Neural cell (in vitro differentiated cells): Measurements from ENCODE around the gene KRT2. TPM values are rescaled to one million over a fixed set of nuclear protein-coding genes. Genes with fewer than 3 reads are reported as not detected.

Source experiments
- H2AFZ ChIP-seq: fragments of 200-600, 300-800 bp; sonication (generic), shearing (Covaris generic); 2 replicates; pipeline ENCODE4 v1.6.0; 2014; ENCODE audit warnings: low read depth, mild to moderate bottlenecking, antibody characterized with exemption, low read length, moderate library complexity
- H3F3A ChIP-seq: fragments of 200-600 bp; shearing (Covaris generic); 2 replicates; pipeline ENCODE4 v1.6.1; 2016; ENCODE audit warnings: mild to moderate bottlenecking, moderate library complexity, mixed read lengths, antibody characterized with exemption, low read length; ENCODE audit not compliant: insufficient read depth, poor library complexity, severe bottlenecking
- H3K27ac ChIP-seq: fragments of 200-600, 300-800 bp; sonication (generic), shearing (Covaris generic); 2 replicates; pipeline ENCODE4 v1.5.1; 2014; ENCODE audit warnings: mild to moderate bottlenecking, low read length, moderate library complexity
- H3K27me3 ChIP-seq: fragments of 300-800, 200-600 bp; sonication (generic), shearing (Covaris generic); 2 replicates; pipeline ENCODE4 v1.6.0; 2014; ENCODE audit warnings: mild to moderate bottlenecking, low read depth, low read length, moderate library complexity; ENCODE audit not compliant: insufficient read depth
- H3K36me3 ChIP-seq: fragments of 300-800, 200-600 bp; sonication (generic), shearing (Covaris generic); 2 replicates; pipeline ENCODE4 v1.5.1; 2014; ENCODE audit warnings: mild to moderate bottlenecking, antibody characterized with exemption, low read length, moderate library complexity; ENCODE audit not compliant: insufficient read depth
- H3K4me2 ChIP-seq: fragments of 300-800, 200-600 bp; sonication (generic), shearing (Covaris generic); 2 replicates; pipeline ENCODE4 v1.6.0; 2014; ENCODE audit warnings: mild to moderate bottlenecking, low read length
- H3K4me3 ChIP-seq: fragments of 300-800, 200-600 bp; sonication (generic), shearing (Covaris generic); 2 replicates; pipeline ENCODE4 v1.5.1; 2014; ENCODE audit warnings: mild to moderate bottlenecking, low read length, moderate library complexity
- H3K79me2 ChIP-seq: fragments of 200-600 bp; shearing (Covaris generic); replicated peaks from 2 replicates; pipeline ENCODE4 v1.6.0; 2014; ENCODE audit warnings: mild to moderate bottlenecking, low read length, moderate library complexity; ENCODE audit not compliant: insufficient read depth
- H3K9ac ChIP-seq: fragments of 300-800, 200-600 bp; sonication (generic), shearing (Covaris generic); 2 replicates; pipeline ENCODE4 v1.6.1; 2016; ENCODE audit warnings: mild to moderate bottlenecking, low read length, mixed read lengths
- H3K9me2 ChIP-seq: fragments of 200-600 bp; shearing (Covaris generic); 2 replicates; pipeline ENCODE4 v1.6.1; 2016; ENCODE audit warnings: mild to moderate bottlenecking, low read length, mixed read lengths; ENCODE audit not compliant: insufficient read depth
- H3K9me3 ChIP-seq: fragments of 200-600, 300-800 bp; sonication (generic), shearing (Covaris generic); 2 replicates; pipeline ENCODE4 v1.6.1; 2016; ENCODE audit warnings: mild to moderate bottlenecking, mixed run types, low read length, moderate library complexity, mixed read lengths
- H4K20me1 ChIP-seq: fragments of 200-600 bp; shearing (Covaris generic); 2 replicates; pipeline ENCODE4 v1.6.1; 2016; ENCODE audit warnings: mild to moderate bottlenecking, mixed run types; ENCODE audit not compliant: insufficient read depth
- EP300 ChIP-seq: fragments of 450-650 bp; conservative IDR thresholded peaks from 2 replicates; pipeline ENCODE4 v1.6.1; 2014; ENCODE audit warnings: antibody characterized with exemption, mild to moderate bottlenecking, moderate library complexity; ENCODE audit not compliant: poor library complexity, severe bottlenecking
- EZH2 ChIP-seq: fragments of 200-600, 300-800 bp; shearing (Covaris generic), sonication (generic); IDR thresholded peaks from 2 replicates; pipeline ENCODE4 v1.6.1; 2014; ENCODE audit warnings: antibody characterized with exemption, low read length, borderline replicate concordance, mild to moderate bottlenecking; ENCODE audit not compliant: insufficient read depth, poor library complexity, severe bottlenecking
- MXI1 ChIP-seq: fragments of 450-650 bp; conservative IDR thresholded peaks from 2 replicates; pipeline ENCODE4 v1.6.1; 2014; ENCODE audit warnings: antibody characterized with exemption, mild to moderate bottlenecking; ENCODE audit not compliant: poor library complexity, severe bottlenecking
- POLR2AphosphoS5 ChIP-seq: IDR thresholded peaks from 2 replicates; pipeline ENCODE4 v1.6.1; 2012
- RAD21 ChIP-seq: fragments of 450-650 bp; conservative IDR thresholded peaks from 2 replicates; pipeline ENCODE4 v1.6.1; 2014; ENCODE audit warnings: antibody characterized with exemption, mild to moderate bottlenecking, moderate library complexity
- SMC3 ChIP-seq: fragments of 450-650 bp; conservative IDR thresholded peaks from 2 replicates; pipeline ENCODE4 v1.6.1; 2014; ENCODE audit warnings: antibody characterized with exemption, mild to moderate bottlenecking, moderate library complexity; ENCODE audit not compliant: poor library complexity
- TAF1 ChIP-seq: IDR thresholded peaks from 2 replicates; pipeline ENCODE4 v1.6.1; 2012; ENCODE audit warnings: low read depth
- polyA plus RNA-seq: library from polyadenylated mRNA; depleted of rRNA; stranded (reverse); fragments of >200 nt; gene quantifications from 2 replicates; pipeline ENCODE4 v1.2.3, GENCODE V29; 2014
- TF ChIP-seq, protein P1 (sequence below): fragments of 450-650 bp; IDR thresholded peaks from 2 replicates; pipeline ENCODE4 v1.5.1; 2014; ENCODE audit warnings: antibody characterized with exemption, mild to moderate bottlenecking, moderate library complexity; ENCODE audit not compliant: poor library complexity, severe bottlenecking
- TF ChIP-seq, protein P2 (sequence below): IDR thresholded peaks from 2 replicates; pipeline ENCODE4 v1.6.1; 2012; ENCODE audit warnings: borderline replicate concordance

The KRT2 gene
- polyA plus RNA-seq, 1 donor from 2014 or later: not detected

DNA sequence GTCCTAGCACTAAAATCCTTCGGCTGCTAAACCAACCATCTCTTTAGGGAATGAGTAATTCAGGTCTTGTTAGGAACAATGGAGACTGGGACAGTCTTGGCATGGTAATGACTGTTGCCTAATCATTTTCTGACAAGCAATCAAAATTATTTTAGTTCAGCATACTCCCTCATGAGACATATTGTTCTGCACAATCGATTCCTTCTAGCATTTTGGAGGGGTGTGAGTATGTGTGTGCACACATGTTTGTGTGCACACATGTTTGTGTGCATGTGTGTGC, 30.3 kb upstream of the KRT2 start:
- H3K4me3 ChIP-seq: no peak overlapping the region
- no peaks in the 10 kb centered on the region for H3F3A ChIP-seq
- no peak overlapping the region for H3K27ac ChIP-seq
- H3K9me3 ChIP-seq: no peaks in the 10 kb centered on the region
- no peaks in the 10 kb centered on the region for H3K36me3 ChIP-seq
- no peak overlapping the region for H2AFZ ChIP-seq
- H3K9ac ChIP-seq: no peak overlapping the region
- no peak overlapping the region for H3K4me2 ChIP-seq
- H3K27me3 ChIP-seq: no peaks in the 10 kb centered on the region
- TF ChIP-seq POLR2AphosphoS5: no peak
- TF ChIP-seq MXI1: no peak
- TF ChIP-seq, protein P1, sequence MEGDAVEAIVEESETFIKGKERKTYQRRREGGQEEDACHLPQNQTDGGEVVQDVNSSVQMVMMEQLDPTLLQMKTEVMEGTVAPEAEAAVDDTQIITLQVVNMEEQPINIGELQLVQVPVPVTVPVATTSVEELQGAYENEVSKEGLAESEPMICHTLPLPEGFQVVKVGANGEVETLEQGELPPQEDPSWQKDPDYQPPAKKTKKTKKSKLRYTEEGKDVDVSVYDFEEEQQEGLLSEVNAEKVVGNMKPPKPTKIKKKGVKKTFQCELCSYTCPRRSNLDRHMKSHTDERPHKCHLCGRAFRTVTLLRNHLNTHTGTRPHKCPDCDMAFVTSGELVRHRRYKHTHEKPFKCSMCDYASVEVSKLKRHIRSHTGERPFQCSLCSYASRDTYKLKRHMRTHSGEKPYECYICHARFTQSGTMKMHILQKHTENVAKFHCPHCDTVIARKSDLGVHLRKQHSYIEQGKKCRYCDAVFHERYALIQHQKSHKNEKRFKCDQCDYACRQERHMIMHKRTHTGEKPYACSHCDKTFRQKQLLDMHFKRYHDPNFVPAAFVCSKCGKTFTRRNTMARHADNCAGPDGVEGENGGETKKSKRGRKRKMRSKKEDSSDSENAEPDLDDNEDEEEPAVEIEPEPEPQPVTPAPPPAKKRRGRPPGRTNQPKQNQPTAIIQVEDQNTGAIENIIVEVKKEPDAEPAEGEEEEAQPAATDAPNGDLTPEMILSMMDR: no peak
- TF ChIP-seq RAD21: no peak
- TF ChIP-seq SMC3: no peak
- TF ChIP-seq TAF1: no peak
- TF ChIP-seq EP300: no peak
- no peak for TF ChIP-seq EZH2
- TF ChIP-seq, protein P2, sequence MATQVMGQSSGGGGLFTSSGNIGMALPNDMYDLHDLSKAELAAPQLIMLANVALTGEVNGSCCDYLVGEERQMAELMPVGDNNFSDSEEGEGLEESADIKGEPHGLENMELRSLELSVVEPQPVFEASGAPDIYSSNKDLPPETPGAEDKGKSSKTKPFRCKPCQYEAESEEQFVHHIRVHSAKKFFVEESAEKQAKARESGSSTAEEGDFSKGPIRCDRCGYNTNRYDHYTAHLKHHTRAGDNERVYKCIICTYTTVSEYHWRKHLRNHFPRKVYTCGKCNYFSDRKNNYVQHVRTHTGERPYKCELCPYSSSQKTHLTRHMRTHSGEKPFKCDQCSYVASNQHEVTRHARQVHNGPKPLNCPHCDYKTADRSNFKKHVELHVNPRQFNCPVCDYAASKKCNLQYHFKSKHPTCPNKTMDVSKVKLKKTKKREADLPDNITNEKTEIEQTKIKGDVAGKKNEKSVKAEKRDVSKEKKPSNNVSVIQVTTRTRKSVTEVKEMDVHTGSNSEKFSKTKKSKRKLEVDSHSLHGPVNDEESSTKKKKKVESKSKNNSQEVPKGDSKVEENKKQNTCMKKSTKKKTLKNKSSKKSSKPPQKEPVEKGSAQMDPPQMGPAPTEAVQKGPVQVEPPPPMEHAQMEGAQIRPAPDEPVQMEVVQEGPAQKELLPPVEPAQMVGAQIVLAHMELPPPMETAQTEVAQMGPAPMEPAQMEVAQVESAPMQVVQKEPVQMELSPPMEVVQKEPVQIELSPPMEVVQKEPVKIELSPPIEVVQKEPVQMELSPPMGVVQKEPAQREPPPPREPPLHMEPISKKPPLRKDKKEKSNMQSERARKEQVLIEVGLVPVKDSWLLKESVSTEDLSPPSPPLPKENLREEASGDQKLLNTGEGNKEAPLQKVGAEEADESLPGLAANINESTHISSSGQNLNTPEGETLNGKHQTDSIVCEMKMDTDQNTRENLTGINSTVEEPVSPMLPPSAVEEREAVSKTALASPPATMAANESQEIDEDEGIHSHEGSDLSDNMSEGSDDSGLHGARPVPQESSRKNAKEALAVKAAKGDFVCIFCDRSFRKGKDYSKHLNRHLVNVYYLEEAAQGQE: no peak
- H4K20me1 ChIP-seq: no peaks in the 10 kb centered on the region
- H3K9me2 ChIP-seq: no peaks in the 10 kb centered on the region
- no peaks in the 10 kb centered on the region for H3K79me2 ChIP-seq

DNA sequence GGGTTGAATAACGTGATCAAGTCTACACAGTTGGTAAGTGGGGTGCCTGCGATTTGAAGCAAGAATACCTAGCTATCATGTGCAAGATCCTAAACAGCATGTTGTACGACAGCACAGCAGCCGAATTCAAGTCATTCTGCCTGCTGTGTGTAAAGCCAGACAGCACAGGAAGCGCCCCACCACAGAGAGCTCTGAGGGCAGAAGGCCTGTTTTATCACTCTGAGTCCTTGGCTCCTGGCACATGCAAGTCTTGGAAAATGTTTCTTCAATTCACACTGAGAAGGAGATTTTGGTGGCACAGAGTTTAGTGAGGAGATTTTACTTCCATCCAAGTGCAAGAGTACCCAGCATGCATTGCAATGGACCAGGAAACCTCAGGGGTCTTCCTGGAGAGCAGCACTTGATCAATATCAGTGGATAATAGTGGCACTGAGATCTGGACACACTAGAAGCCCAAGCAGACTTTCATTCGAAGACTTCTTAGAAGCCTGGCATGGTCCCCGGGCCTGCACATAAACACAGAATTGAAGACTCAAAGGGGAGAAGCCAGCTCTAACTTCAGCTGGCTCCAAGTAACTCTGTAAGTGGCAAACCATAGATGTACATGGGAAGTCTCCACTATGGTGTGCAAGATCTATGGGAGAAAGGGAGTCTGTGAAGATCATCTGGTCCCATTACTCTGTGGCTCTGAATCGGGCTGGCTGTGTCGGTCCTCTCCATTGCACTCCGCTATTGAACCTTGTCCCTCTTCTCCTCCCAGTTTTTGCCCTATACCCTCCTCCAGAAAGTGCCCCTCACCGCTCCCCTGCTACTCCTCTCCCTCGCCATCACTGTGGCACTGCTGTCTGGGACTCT, 29.7 kb upstream of the KRT2 start:
- Histone ChIP-seq H3K9me3 (no peaks in the 10 kb centered on the region), H3F3A (no peaks in the 10 kb centered on the region), H4K20me1 (no peaks in the 10 kb centered on the region), H3K9ac (no peak overlapping the region), H3K4me3 (no peak overlapping the region), H3K27ac (no peak overlapping the region), H3K4me2 (no peak overlapping the region), H3K36me3 (no peaks in the 10 kb centered on the region), H3K79me2 (no peaks in the 10 kb centered on the region), H3K9me2 (no peaks in the 10 kb centered on the region), H3K27me3 (no peaks in the 10 kb centered on the region), H2AFZ (no peak overlapping the region)
- TF ChIP-seq, protein P1: no peak
- no peak for TF ChIP-seq EZH2
- no peak for TF ChIP-seq MXI1
- no peak for TF ChIP-seq POLR2AphosphoS5
- TF ChIP-seq EP300: no peak
- TF ChIP-seq SMC3: no peak
- TF ChIP-seq TAF1: no peak
- TF ChIP-seq, protein P2: no peak
- TF ChIP-seq RAD21: no peak
